ENCODE measurements around the gene ABI3BP.

DNA sequence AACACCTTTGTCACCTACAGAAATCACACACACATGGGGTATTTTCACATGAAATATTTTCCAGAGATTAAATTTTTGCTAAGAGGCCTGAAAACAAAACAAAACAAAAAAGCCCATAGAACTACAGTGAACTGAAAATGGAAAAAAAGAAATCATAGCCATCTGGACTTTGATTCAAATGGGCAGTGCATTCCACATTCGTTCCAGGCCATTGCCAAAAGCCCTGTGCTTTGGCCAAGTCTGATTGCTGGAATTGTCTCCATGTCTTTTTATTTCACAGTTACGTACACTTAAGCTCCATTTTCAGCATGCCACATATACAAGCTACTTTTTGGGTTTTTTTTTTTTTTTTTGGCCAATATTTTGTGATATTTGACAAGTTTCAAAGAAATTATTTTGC lies 236.8 kb downstream of the ABI3BP start:
- TF ChIP-seq, protein P1, sequence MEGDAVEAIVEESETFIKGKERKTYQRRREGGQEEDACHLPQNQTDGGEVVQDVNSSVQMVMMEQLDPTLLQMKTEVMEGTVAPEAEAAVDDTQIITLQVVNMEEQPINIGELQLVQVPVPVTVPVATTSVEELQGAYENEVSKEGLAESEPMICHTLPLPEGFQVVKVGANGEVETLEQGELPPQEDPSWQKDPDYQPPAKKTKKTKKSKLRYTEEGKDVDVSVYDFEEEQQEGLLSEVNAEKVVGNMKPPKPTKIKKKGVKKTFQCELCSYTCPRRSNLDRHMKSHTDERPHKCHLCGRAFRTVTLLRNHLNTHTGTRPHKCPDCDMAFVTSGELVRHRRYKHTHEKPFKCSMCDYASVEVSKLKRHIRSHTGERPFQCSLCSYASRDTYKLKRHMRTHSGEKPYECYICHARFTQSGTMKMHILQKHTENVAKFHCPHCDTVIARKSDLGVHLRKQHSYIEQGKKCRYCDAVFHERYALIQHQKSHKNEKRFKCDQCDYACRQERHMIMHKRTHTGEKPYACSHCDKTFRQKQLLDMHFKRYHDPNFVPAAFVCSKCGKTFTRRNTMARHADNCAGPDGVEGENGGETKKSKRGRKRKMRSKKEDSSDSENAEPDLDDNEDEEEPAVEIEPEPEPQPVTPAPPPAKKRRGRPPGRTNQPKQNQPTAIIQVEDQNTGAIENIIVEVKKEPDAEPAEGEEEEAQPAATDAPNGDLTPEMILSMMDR (IDR thresholded peaks at IDR 0.05 in 2 of 3, conservative IDR thresholded peaks at IDR 0.05 in 1 of 3; ENCODE audit: borderline replicate concordance in 1 of 3, insufficient read depth in 1 of 3, low read depth in 2 of 3, low read length in 2 of 3) = no peak
- TF ChIP-seq ZFX (IDR thresholded peaks at IDR 0.05) (no peak), POLR2A (IDR thresholded peaks at IDR 0.05; ENCODE audit: borderline replicate concordance, extremely low read depth, insufficient read depth, insufficient read length) (no peak)
